GM12878 (cell line): ENCODE measurements around the gene PAX3. TPM values are rescaled to one million over a fixed set of nuclear protein-coding genes. Genes with fewer than 3 reads are reported as not detected.

Source experiments
- ATAC-seq: fragments of 200-7000 bp; cut with Tn5 transposase; 3 replicates; pipeline ENCODE4 v1.9.1; 2020; ENCODE audit warnings: mild to moderate bottlenecking, moderate library complexity
- BruUV-seq: library from RNA; stranded (reverse); fragments of 400-500 nt; replicated peaks from 2 replicates; lab custom pipeline; 2021; lab: Mats Ljungman, UMichigan
- CTCF ChIA-PET: fragments of 300-600 bp; sonication (Branson Sonifier 250); formaldehyde crosslinking; extraction: SDS; loops from one replicate; lab custom pipeline; 2021; ENCODE audit warnings: inconsistent platforms; lab: Yijun Ruan, JAX
- POLR2A ChIA-PET: fragments of 350-600 bp; formaldehyde crosslinking; extraction: SDS; loops from one replicate; lab custom pipeline; 2021; ENCODE audit warnings: inconsistent platforms; lab: Charles Lee
- RAD21 ChIA-PET: fragments of 300-600 bp; sonication (Branson Sonifier 250); formaldehyde crosslinking; loops from one replicate; lab custom pipeline; 2023; ENCODE audit warnings: antibody characterized with exemption; ENCODE audit not compliant: unreplicated experiment; lab: Charles Lee
- SMC1A ChIA-PET: fragments of 300-600 bp; sonication (Branson Sonifier 250); formaldehyde crosslinking; loops from one replicate; lab custom pipeline; 2023; ENCODE audit not compliant: unreplicated experiment, uncharacterized antibody; lab: Charles Lee
- DNase-seq: peaks from one replicate; pipeline ENCODE4 v3.0.0-alpha.2; 2011; ENCODE audit warnings: low read depth, low spot score
- FAIRE-seq: peaks from 3 replicates; lab custom pipeline; 2011; peaks lifted over from hg19 to GRCh38; lab: Jason Lieb, UNC
- H2AFZ ChIP-seq: 2 replicates; pipeline ENCODE4 v1.6.0; 2011; ENCODE audit warnings: low read depth, low read length, control low read depth; ENCODE audit not compliant: control insufficient read depth
- H3K27ac ChIP-seq: 2 replicates; pipeline ENCODE4 v1.5.1; 2011; ENCODE audit warnings: control low read depth; ENCODE audit not compliant: control insufficient read depth, insufficient read depth
- H3K27me3 ChIP-seq, 2 experiments: replicated peaks in 1 of 2; 2 replicates each; pipeline versions ENCODE4 v1.6.0 to v1.6.1; 2011; ENCODE audit warnings: low read length in 1 of 2; ENCODE audit not compliant: control insufficient read depth in 2 of 2, insufficient read depth in 2 of 2
- H3K36me3 ChIP-seq, 2 experiments: 2 replicates each; pipeline ENCODE4 v1.5.1; 2011; ENCODE audit warnings: low read length in 1 of 2; ENCODE audit not compliant: control insufficient read depth in 2 of 2, insufficient read depth in 2 of 2
- H3K4me1 ChIP-seq: 2 replicates; pipeline ENCODE4 v1.6.1; 2011; ENCODE audit warnings: mild to moderate bottlenecking, low read length, moderate library complexity, mixed read lengths; ENCODE audit not compliant: control insufficient read depth, insufficient read depth
- H3K4me2 ChIP-seq: 2 replicates; pipeline ENCODE4 v1.6.0; 2011; ENCODE audit warnings: control low read depth; ENCODE audit not compliant: control insufficient read depth, insufficient read depth
- H3K4me3 ChIP-seq: fragments of 200-600 bp; sonication (generic); 2 replicates; pipeline ENCODE4 v1.5.1; 2016
- H3K79me2 ChIP-seq: 2 replicates; pipeline ENCODE4 v1.6.0; 2011; ENCODE audit warnings: low read length; ENCODE audit not compliant: control insufficient read depth, insufficient read depth
- H3K9ac ChIP-seq: 2 replicates; pipeline ENCODE4 v1.8.0; 2011; ENCODE audit warnings: low read length, control low read depth, mixed read lengths; ENCODE audit not compliant: control insufficient read depth, insufficient read depth
- H3K9me3 ChIP-seq: replicated peaks from 3 replicates; pipeline ENCODE4 v1.5.1; 2011; ENCODE audit warnings: mild to moderate bottlenecking, low read length; ENCODE audit not compliant: control insufficient read depth, insufficient read depth
- H4K20me1 ChIP-seq: 2 replicates; pipeline ENCODE4 v1.6.0; 2011; ENCODE audit not compliant: control insufficient read depth, insufficient read depth
- CUX1 ChIP-seq: IDR thresholded peaks from 2 replicates; pipeline ENCODE4 v1.6.1; 2012; ENCODE audit warnings: improper control_type of control experiment, low read depth, low read length; ENCODE audit not compliant: insufficient replicate concordance
- IKZF1 ChIP-seq: fragments of 450-650 bp; conservative IDR thresholded peaks from 2 replicates; pipeline ENCODE4 v1.6.1; 2017; ENCODE audit warnings: antibody characterized with exemption, mild to moderate bottlenecking
- IRF4 ChIP-seq: IDR thresholded peaks from 2 replicates; pipeline ENCODE4 v1.6.1; 2011; ENCODE audit warnings: low read depth, low read length
- NBN ChIP-seq: fragments of 450-650 bp; IDR thresholded peaks from 2 replicates; pipeline ENCODE4 v1.6.1; 2016
- RAD21 ChIP-seq: IDR thresholded peaks from 2 replicates; pipeline ENCODE4 v1.6.1; 2011; ENCODE audit warnings: mild to moderate bottlenecking, low read depth, low read length, moderate library complexity; ENCODE audit not compliant: insufficient read depth
- RELB ChIP-seq: fragments of 450-650 bp; IDR thresholded peaks from 2 replicates; pipeline ENCODE4 v1.6.1; 2017; ENCODE audit warnings: low read depth, mild to moderate bottlenecking, moderate library complexity
- SMC3 ChIP-seq: IDR thresholded peaks from 2 replicates; pipeline ENCODE4 v1.6.1; 2011; ENCODE audit warnings: low read length, improper control_type of control experiment, borderline replicate concordance
- SREBF2 ChIP-seq: IDR thresholded peaks from 2 replicates; pipeline ENCODE4 v1.6.1; 2012; ENCODE audit warnings: mild to moderate bottlenecking, low read length
- TAF1 ChIP-seq: IDR thresholded peaks from 2 replicates; pipeline ENCODE4 v1.6.1; 2011; ENCODE audit warnings: mild to moderate bottlenecking, low read depth, low read length, borderline replicate concordance
- YY1 ChIP-seq: IDR thresholded peaks from 2 replicates; pipeline ENCODE4 v1.6.1; 2011; ENCODE audit warnings: low read depth, mild to moderate bottlenecking, low read length
- WGBS: methylation state at CpG from one replicate; pipeline ENCODE4 v1.1.6; 2016; ENCODE audit warnings: low lambda C conversion rate; ENCODE audit not compliant: insufficient replicate concordance, insufficient coverage; ENCODE audit errors: missing lambda C conversion rate; 5-methylcytosine and 5-hydroxymethylcytosine counted together
- in situ Hi-C: fragments of 300-500 bp; cut with MboI; formaldehyde crosslinking; loops from 9 replicates; pipeline ENCODE4 v1.14.3; 2018; ENCODE audit warnings: mixed read lengths
- intact Hi-C: fragments of 100-400 bp; cut with micrococcal nuclease; formaldehyde crosslinking; loops from one replicate; pipeline ENCODE4 v1.14.2; 2022; ENCODE audit not compliant: unreplicated experiment
- polyA plus RNA-seq, 11 experiments: library from polyadenylated mRNA; depleted of rRNA in 4 of 11; unstranded in 6 of 11; stranded (reverse) in 5 of 11; fragments of >200 nt; fragmentation: Nextera tagmentation in 4 of 11; fragmentation: Illumina TruSeq in 1 of 11; extraction: Ambion mirVana in 4 of 11; extraction: Trizol in 1 of 11; gene quantifications; 1 replicate in 1 of 11; 2 replicates in 10 of 11; pipeline versions ENCODE4 v1.2.1 to v1.2.3, GENCODE V29; 2011 to 2016; ENCODE audit warnings: inconsistent platforms in 2 of 11, missing spikeins in 2 of 11, low read depth in 1 of 11
- total RNA-seq, 4 experiments: library from RNA; depleted of rRNA in 3 of 4; stranded (reverse); fragments of >200 nt in 3 of 4; fragmentation: Illumina TruSeq in 1 of 4; extraction: Trizol in 1 of 4; gene quantifications; 2 replicates each; pipeline versions ENCODE4 v1.2.1 to v1.2.3, GENCODE V29; 2013 to 2021
- TF ChIP-seq, protein P1 (sequence below): fragments of 150-350 bp; IDR thresholded peaks from 2 replicates; pipeline ENCODE4 v1.6.1; 2016; ENCODE audit warnings: low read depth, low read length

PAX3 gene
- total and polyA plus RNA-seq, 10 of the 15 experiments (the other 5 are each of a cell fraction or from before 2014, with no cell fraction given) = not detected

DNA sequence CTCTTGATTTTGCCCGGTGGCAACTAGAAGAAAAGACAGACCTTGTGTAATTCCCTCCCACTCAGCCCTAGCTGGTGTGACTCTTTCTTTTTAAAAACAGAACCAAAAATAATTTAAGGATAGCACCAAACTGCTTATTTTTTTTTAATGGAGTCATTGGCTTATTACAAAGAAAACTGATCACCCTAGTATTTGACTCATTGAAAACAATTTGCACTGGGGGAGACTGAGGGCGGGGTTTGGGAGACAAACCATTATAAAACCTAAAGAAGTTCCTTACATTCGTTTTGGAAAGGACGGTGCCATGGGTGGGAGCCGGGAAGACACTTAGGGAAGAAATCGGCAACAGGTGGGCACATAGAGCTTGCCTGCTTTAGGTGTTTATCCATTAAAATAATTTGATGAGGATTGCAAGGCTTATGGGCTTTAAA lies 2.5 kb downstream of the PAX3 start:
- Histone ChIP-seq H3K4me1 (no peaks in the 10 kb centered on the region), H3K36me3 (no peaks in the 10 kb centered on the region), H4K20me1 (no peaks in the 10 kb centered on the region), H3K4me3 (no peak overlapping the region), H3K4me2 (no peak overlapping the region), H3K27ac (no peak overlapping the region), H3K79me2 (no peaks in the 10 kb centered on the region), H2AFZ (no peak overlapping the region), H3K9me3 (no peaks in the 10 kb centered on the region; the same call in 2 of the 3 replicates), H3K27me3 (peaks cover 39 to 59% of the 10 kb centered on the region in 2 experiments), H3K9ac (no peak overlapping the region)
- in situ Hi-C loops (no loop called here), intact Hi-C loops (no loop called here)
- WGBS = 14% methylated on average over 6 of the region's 6 CpGs
- FAIRE-seq (no peak), ATAC-seq (no peak), DNase-seq (no peak)
- POLR2A ChIA-PET = no interaction called here
- BruUV-seq = no TSS peak
- RAD21 ChIA-PET = no interaction called here
- TF ChIP-seq IRF4 = no peak
- no peak for TF ChIP-seq CUX1
- no peak for TF ChIP-seq NBN
- no peak for TF ChIP-seq RELB
- TF ChIP-seq, protein P1, sequence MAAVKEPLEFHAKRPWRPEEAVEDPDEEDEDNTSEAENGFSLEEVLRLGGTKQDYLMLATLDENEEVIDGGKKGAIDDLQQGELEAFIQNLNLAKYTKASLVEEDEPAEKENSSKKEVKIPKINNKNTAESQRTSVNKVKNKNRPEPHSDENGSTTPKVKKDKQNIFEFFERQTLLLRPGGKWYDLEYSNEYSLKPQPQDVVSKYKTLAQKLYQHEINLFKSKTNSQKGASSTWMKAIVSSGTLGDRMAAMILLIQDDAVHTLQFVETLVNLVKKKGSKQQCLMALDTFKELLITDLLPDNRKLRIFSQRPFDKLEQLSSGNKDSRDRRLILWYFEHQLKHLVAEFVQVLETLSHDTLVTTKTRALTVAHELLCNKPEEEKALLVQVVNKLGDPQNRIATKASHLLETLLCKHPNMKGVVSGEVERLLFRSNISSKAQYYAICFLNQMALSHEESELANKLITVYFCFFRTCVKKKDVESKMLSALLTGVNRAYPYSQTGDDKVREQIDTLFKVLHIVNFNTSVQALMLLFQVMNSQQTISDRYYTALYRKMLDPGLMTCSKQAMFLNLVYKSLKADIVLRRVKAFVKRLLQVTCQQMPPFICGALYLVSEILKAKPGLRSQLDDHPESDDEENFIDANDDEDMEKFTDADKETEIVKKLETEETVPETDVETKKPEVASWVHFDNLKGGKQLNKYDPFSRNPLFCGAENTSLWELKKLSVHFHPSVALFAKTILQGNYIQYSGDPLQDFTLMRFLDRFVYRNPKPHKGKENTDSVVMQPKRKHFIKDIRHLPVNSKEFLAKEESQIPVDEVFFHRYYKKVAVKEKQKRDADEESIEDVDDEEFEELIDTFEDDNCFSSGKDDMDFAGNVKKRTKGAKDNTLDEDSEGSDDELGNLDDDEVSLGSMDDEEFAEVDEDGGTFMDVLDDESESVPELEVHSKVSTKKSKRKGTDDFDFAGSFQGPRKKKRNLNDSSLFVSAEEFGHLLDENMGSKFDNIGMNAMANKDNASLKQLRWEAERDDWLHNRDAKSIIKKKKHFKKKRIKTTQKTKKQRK = no peak
- no peak for TF ChIP-seq RAD21
- no peak for TF ChIP-seq SMC3
- TF ChIP-seq SREBF2 = no peak
- TF ChIP-seq YY1 = no peak
- TF ChIP-seq TAF1 = no peak
- no peak for TF ChIP-seq IKZF1
- CTCF ChIA-PET = no interaction called here
- SMC1A ChIA-PET = no interaction called here
